Activated CD4-positive, CD25-positive, alpha-beta regulatory T cell (primary cell): ENCODE data around the gene P4HA1.

Source experiments
- DNase-seq, 4 experiments: peaks; one replicate each; lab custom pipeline; 2025; lab: John Stamatoyannopoulos, UW

P4HA1 gene

GRCh38 chr10:73093922-73094850, 2.5 kb downstream of the P4HA1 start:
- DNase-seq: no peak

- DNase-seq: no peak
These were observed 3.8 kb downstream of the P4HA1 start for GRCh38 chr10:73092830-73093229.

- DNase-seq: no peak
These were observed 8.4 kb downstream of the P4HA1 start for GRCh38 chr10:73088304-73088703.

- no peak for DNase-seq
These were observed 9.8 kb downstream of the P4HA1 start for GRCh38 chr10:73086816-73087215.

- DNase-seq: no peak
These were observed 12.5 kb downstream of the P4HA1 start for GRCh38 chr10:73084209-73084608.

- DNase-seq: no peak
These were observed 13.4 kb downstream of the P4HA1 start for GRCh38 chr10:73083221-73083620.

- no peak for DNase-seq
These were observed 16.7 kb downstream of the P4HA1 start for GRCh38 chr10:73079779-73080541.

- no peak for DNase-seq
These were observed 20.1 kb downstream of the P4HA1 start for GRCh38 chr10:73076360-73077183.

- DNase-seq: no peak
These were observed 20.8 kb downstream of the P4HA1 start for GRCh38 chr10:73075829-73076228.

GRCh38 chr10:73073627-73074026, 23.0 kb downstream of the P4HA1 start:
- DNase-seq: no peak

- no peak for DNase-seq
These were observed 31.2 kb downstream of the P4HA1 start for GRCh38 chr10:73065441-73065840.

GRCh38 chr10:73061743-73062142, 34.9 kb downstream of the P4HA1 start:
- no peak for DNase-seq

- no peak for DNase-seq
These were observed 35.7 kb downstream of the P4HA1 start for GRCh38 chr10:73060738-73061635.

- DNase-seq: no peak
These were observed 36.5 kb downstream of the P4HA1 start for GRCh38 chr10:73060173-73060572.

- no peak for DNase-seq
These were observed 38.5 kb downstream of the P4HA1 start for GRCh38 chr10:73058057-73058591.

- DNase-seq: no peak
These were observed 42.4 kb downstream of the P4HA1 start for GRCh38 chr10:73054286-73054685.

- DNase-seq: no peak
These were observed 43.4 kb downstream of the P4HA1 start for GRCh38 chr10:73053275-73053674.

- DNase-seq: no peak
These were observed 52.0 kb downstream of the P4HA1 start for GRCh38 chr10:73044378-73045285.

GRCh38 chr10:73043766-73044377, 52.8 kb downstream of the P4HA1 start:
- DNase-seq: no peak
